ENCODE data around the gene ATP2A2.

The ATP2A2 gene

DNA sequence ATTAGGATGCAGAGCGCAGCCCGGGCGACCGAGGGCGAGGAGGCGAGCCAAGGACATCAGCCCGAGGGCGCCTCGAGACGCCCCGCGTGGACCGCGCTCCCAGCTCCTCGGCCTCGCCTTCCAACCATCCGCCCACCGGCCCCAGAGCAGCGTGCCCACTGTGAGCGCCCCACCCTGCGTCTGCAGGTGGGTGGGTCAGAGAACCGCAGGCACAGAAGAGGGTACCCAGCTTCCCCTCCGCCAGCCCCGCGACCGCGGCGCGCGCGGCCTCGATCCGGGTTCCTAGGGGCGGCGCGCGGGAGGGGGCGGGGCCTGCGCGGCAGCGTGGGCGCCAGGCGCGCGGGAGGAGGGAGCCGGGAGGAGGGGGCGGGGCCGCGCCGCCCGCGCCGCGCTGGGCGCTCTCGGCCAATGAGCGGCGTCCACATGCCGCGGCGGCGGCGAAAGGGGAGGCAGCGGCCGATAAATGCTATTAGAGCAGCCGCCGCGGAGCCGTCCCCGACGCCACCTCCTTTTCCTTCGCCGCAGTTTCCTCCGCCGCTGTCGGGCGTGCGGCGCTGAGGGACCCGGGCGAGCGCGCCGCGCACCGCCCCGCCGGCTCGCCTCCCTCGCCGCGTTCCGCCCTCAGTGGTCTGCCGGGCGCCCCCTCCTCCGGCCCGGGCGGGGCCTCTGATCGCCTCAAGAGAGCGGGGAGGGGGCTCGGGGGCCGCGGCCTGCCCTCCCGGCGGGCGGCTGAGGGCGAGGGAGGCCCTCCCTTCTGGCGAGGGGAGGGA, at the start of gene ATP2A2:
Gene ATP2A2, plus strand, starts transcription at position 469 of the 770 bp plus-strand sequence. CDS start 543 bp downstream, outside the sequence.
- H3K4me3 ChIP-seq (replicated peaks in 1 of 2; ENCODE audit: low read depth in 2 of 2, low read length in 2 of 2): peak within 1 kb of the TSS; percentile 80 to 86
- TF ChIP-seq, protein P1, sequence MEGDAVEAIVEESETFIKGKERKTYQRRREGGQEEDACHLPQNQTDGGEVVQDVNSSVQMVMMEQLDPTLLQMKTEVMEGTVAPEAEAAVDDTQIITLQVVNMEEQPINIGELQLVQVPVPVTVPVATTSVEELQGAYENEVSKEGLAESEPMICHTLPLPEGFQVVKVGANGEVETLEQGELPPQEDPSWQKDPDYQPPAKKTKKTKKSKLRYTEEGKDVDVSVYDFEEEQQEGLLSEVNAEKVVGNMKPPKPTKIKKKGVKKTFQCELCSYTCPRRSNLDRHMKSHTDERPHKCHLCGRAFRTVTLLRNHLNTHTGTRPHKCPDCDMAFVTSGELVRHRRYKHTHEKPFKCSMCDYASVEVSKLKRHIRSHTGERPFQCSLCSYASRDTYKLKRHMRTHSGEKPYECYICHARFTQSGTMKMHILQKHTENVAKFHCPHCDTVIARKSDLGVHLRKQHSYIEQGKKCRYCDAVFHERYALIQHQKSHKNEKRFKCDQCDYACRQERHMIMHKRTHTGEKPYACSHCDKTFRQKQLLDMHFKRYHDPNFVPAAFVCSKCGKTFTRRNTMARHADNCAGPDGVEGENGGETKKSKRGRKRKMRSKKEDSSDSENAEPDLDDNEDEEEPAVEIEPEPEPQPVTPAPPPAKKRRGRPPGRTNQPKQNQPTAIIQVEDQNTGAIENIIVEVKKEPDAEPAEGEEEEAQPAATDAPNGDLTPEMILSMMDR (IDR thresholded peaks at IDR 0.05; ENCODE audit: low read depth, low read length): no peak
- peak; percentile 85 to 92 for DNase-seq (ENCODE audit: low read depth in 2 of 2)

DNA sequence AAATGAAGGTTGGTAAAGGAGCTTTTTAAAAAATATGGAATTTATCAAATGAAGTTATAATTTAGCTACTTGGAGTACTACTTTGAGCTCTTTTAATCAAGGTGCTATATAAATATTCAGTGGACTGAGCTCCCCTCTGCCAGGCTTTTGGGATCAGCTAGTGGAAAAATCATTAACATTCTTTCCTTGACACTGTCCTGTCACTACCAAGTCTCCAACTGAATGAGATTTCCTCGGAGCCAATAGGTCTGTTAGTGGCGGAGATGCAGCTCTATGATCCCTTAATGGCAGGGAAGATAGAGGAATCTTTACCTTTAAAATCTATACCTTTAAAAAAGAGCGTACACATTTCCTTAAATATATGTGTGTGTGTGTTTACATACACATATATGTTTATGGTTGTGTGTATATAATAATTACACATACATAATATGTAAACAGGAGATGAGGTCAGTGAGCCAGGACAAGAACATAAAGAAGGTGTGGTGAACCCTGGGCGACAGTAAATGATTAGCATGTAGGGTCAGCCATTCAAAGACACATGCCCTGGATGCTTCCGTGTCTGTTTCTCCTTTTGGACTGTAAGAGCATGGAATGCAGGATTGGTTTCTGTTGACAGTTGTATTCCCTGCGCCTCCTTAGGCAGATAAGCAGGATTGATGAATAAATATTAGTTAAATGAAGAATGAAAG, 47.7 kb upstream of the ATP2A2 start:
- no peak overlapping the region for H3K4me3 ChIP-seq (replicated peaks in 1 of 2; ENCODE audit: low read depth in 2 of 2, low read length in 2 of 2)
- TF ChIP-seq, protein P1 (IDR thresholded peaks at IDR 0.05; ENCODE audit: low read depth, low read length): no peak
- no peak for DNase-seq (ENCODE audit: low read depth in 2 of 2)

DNA sequence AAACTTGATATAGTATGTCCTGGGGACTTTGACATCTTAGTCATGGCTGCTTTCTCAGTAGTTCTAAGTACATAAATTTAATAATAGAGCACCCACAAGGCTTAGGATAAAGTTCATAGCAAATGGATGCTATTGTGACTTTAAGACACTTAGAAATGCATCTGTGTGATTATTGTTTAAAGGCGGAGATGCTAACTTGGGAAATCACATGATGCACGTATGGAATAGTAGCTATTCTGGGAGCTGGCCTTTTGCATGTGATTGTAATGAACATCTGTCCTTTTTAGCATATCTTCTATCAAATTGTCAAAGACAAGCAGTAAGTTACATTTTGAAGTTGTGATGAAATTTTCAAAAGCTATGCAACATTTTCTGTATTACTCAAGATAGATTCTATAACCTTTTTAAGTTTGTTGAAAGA, 46.7 kb upstream of the ATP2A2 start:
- H3K4me3 ChIP-seq (replicated peaks in 1 of 2; ENCODE audit: low read depth in 2 of 2, low read length in 2 of 2): no peak overlapping the region
- DNase-seq (ENCODE audit: low read depth in 2 of 2): peak in 1 of 2 donors; percentile 20
- TF ChIP-seq, protein P1 (IDR thresholded peaks at IDR 0.05; ENCODE audit: low read depth, low read length): no peak

DNA sequence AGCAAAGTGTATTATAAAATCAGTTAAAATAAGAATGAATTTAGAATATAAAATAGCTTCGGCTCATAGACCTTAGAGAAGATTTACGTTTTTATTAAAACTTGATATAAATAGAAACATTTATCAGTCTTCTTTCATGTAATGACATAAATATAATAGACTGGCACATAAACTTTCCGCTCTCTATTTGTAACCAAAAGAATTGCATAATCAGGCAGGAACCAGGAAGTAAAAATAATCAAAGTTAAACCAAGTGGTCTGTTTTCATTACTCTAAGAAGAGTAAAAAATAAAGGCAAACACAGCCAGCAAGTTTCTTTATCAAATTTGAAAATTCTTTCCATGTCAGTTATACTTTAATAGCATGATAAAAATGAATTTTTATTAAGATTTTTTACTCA, 46.3 kb upstream of the ATP2A2 start:
- DNase-seq (ENCODE audit: low read depth in 2 of 2): peak; percentile 45 to 48
- H3K4me3 ChIP-seq (replicated peaks in 1 of 2; ENCODE audit: low read depth in 2 of 2, low read length in 2 of 2): no peak overlapping the region
- TF ChIP-seq, protein P1 (IDR thresholded peaks at IDR 0.05; ENCODE audit: low read depth, low read length): no peak

DNA sequence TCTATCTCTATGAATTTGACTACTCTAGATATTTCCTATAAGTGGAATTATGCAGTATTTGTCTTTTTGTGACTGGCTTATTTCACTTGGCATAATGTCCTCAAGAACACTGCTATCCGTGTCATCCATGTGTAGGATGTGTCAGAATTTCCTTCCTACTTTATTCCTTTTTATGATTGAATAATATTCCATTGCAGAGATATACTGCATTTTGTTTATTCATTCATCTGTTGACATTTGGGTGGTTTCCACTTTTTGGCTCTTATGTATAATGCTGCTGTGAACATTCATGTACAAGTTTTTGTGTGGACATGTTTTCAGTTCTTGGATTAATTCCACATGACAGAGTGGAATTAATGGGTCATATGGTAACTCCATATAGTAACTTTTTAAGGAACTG, 45.7 kb upstream of the ATP2A2 start:
- DNase-seq (ENCODE audit: low read depth in 2 of 2): no peak
- H3K4me3 ChIP-seq (replicated peaks in 1 of 2; ENCODE audit: low read depth in 2 of 2, low read length in 2 of 2): no peak overlapping the region
- TF ChIP-seq, protein P1 (IDR thresholded peaks at IDR 0.05; ENCODE audit: low read depth, low read length): no peak

DNA sequence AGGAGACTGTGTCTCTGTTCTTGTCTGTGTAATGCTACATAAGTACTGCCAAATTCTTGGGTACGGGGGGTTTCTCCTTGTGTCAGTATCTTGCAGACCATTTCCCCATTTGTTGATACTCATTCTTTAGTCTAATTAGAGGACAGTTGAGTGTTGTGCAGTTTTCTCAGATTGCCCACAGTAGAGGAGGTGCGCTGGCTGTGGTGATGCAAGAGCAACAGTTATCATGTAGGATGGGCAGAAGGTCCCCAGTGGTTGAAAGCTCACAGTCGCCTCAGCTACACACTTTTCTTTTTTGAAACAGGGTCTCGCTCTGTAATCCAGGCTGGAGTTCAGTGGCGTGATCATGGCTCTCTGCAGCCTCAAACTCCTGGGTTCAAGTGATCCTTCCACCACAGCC, 37.8 kb upstream of the ATP2A2 start:
- no peak for DNase-seq (ENCODE audit: low read depth in 2 of 2)
- TF ChIP-seq, protein P1 (IDR thresholded peaks at IDR 0.05; ENCODE audit: low read depth, low read length): no peak
- H3K4me3 ChIP-seq (replicated peaks in 1 of 2; ENCODE audit: low read depth in 2 of 2, low read length in 2 of 2): no peak overlapping the region
